HG03064 (cell line): ENCODE measurements around the gene ABCG5.

ENCODE experiments used
- ATAC-seq: cut with Tn5 transposase; IDR thresholded peaks from one replicate; pipeline ENCODE4 v1.9.1; 2021; ENCODE audit warnings: low read depth; ENCODE audit not compliant: unreplicated experiment

Gene ABCG5

DNA sequence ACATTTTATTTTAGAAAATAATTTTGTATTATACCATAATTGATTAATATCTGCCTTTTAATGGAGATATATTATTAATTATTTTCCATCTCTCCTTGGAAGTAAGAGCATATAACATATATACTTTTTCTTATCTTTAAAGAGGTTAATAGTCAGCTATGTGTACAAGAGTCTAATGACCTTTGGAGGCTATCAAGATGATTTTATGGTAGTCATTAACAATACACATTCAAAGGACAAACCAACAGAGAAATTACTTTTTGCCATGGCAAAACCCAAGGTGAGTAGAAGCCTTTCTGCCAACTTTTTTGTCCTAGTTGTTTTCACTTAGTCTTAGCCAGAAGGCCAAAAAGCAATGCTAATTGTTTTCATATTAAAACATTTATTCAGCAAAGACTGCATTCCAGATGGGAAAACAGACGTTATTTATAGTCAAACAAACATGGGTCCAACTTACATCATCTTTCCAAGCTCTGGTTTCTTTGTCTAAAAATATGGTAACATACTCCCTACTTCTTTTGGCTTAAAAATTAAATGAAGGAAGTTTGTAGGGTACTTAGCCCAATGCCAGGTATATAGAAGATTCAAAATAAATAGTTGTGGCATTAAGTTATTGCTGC, 74.4 kb downstream of the ABCG5 start:
- no peak for ATAC-seq

DNA sequence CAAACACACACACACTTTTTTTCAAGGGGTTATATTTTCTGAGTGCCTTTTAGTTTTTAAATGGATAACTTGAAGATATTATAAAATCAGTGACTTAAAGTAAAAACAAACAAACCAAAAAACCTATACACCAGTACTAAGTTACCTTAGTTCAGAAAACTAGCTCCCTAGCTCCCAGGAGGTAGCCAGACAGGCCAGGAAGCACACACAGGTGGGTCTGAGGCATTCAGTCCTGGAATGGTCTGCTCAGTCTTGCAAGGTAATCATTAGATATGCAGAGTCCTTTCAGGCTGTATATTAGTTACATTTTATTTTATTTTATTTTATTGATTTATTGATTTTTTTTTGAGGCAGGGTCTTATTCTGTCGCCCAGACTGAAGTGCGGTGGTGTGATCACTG, 75.5 kb downstream of the ABCG5 start:
- no peak for ATAC-seq
